GM19023 (cell line): ENCODE measurements around the gene PRSS27.
"Not testable (repeated sequence)": the region's sequence is repeated elsewhere in the genome, so short reads cannot be mapped to it uniquely, and the experiment has no call there.

Experiments
- ATAC-seq: cut with Tn5 transposase; IDR thresholded peaks from one replicate; pipeline ENCODE4 v1.9.1; 2021; ENCODE audit warnings: mild to moderate bottlenecking, moderate library complexity; ENCODE audit not compliant: unreplicated experiment

Gene PRSS27

GRCh38 chr16:2698103-2698870 lies 21.7 kb downstream of the PRSS27 start:
- ATAC-seq: no peak

DNA sequence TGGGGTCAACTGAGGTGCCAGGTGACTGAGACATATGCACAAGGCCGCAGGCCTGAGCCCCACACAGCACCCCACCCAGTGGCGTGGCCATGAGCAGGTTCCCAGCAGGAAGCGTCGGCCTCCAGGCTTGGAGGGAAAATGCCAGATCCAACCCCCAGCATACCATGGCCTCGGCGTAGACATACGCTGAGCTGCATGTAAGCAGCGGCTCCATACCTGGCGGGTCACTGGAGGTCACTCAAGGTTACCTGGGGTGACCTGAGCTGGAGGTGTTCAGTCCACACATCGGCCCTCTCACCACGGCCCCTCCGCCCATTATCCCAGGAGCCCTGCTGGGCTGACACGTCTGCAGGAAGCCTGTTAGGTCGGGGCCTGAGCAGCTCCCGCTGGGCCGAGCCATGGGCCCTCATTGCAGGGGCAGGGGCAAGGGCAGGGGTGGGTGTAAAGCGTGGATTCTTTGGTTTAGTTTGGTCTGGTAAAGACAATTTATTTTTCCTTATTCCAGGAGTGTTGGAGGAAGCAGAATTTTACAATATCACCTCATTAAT lies 22.5 kb downstream of the PRSS27 start:
- ATAC-seq: no peak

DNA sequence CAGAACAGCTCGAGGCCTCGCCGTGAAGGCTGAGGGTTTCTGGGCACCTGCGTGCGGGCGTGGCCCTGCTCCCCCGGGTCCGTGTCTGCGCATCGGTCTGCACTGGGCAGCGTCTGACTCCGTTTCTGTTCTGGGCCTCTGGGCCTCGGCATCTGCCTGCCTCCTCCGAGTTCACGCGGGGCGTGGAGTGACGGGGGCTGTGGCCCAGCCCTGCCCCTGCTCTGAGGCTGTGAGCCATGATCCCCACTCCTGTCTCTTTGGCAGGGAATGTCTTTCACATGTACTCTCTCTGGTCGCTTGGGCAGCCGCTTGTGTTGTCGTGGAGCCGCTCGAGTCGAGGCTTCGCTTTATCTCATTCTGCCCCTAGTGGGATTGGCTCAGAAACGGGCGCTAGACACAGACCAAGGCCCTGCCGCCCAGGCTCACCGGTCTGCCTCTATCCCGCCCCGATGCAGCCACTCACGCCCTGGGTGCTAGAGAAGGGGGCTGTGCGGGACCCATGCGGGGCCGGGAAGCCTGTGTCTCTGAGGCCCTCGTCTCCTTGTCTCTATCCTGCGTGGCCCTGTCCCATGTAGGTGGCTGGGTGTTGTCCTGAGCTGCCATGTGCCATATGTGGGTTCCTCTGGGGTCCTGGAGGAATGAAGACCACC lies 23.3 kb downstream of the PRSS27 start:
- not testable (repeated sequence) for ATAC-seq

GRCh38 chr16:2692948-2693651 lies 26.9 kb downstream of the PRSS27 start:
- no peak for ATAC-seq

DNA sequence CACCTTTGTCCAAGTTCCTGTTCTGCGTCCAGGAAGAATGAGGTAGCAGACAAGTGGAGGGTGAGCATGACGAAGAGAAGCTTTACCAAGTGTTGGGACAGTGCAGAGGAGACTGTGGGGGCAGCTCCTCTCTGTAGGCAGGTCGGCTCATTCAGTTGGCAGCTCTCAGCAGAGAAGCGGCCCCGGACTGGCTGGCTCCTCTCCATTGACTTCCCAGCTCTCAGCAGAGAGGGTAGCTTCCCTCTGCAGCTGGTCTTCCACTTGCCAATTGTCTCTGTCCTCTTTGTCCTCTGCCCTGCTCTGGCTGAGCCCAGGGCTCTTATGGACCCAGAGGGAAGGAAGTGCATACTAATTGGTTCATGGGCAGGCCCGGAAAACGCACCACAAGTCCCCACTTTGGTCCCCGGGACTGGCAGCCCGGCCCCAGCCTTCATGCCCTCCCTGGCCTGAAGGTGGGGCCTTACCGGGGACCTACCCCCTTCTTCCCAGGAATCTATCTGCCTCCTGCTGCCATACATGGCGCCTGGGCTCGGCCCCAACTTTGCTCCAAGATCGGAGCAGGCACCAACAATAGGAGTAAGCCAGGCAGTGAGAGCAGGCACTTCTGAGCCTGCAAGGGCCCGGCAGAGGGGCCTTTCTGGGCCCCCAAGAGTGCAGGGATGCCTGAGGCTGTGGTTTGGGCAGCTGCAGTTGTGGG lies 27.6 kb downstream of the PRSS27 start:
- ATAC-seq: no peak

- no peak for ATAC-seq
These were observed 28.4 kb downstream of the PRSS27 start for GRCh38 chr16:2691491-2692248.

DNA sequence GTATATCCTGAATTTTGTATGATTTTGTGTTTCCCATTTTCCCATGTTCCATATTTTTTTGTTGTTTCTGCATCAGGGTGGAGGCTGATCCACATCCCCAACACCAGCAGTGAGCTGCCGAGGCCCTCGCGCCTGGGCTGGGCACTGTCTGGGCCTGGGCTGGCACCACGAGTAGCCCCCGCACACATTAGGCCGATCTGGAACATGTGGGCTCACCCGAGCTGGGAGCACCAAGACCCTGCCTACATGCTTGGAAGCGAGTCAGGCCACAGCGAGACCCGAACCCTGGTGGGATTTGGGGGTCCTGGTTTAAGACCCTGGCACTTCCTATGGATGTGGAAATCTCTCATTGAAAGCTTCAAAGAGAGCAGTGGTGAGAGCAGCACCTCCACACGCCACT lies 29.2 kb downstream of the PRSS27 start:
- no peak for ATAC-seq

DNA sequence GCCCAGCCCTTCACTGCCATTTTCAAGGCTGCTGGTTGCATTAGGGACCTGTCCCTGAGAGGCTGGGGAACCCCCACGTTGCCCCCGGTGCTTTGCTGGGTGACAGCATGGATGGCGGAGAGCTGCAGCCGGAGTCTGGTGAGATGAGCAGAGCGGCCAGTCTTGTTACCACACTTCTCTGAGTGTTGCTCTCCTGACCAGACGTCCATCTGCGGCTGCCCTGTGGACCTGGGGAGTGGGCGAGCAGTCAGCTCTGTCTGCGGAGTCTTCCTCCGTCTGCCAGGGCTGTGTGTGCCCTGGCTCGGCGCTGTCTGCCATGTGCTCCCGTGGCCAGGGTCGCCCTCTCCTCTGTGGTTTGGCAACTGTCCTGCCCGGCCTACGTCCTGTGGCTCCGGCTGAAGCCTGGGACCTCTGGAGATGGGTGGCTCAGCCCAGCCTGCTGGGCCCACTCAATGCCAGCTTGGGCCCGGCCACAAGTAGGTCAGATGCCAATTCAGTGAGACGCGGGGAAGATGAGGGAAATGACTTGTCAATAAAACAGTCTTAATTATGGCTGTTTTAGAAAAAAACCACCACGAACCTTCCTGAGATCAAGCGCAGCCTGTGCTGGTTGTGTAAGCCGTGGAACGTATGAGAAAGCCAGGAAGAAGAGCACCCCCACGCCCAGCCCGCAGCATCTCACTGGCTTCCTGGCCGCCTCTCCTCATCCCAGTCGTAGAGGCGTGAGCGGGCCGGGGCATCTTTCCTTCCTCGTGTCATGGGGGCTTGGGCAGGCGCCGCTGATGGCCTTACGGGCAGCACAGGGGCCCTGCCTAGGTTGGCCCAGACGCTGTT lies 29.8 kb downstream of the PRSS27 start:
- no peak for ATAC-seq

DNA sequence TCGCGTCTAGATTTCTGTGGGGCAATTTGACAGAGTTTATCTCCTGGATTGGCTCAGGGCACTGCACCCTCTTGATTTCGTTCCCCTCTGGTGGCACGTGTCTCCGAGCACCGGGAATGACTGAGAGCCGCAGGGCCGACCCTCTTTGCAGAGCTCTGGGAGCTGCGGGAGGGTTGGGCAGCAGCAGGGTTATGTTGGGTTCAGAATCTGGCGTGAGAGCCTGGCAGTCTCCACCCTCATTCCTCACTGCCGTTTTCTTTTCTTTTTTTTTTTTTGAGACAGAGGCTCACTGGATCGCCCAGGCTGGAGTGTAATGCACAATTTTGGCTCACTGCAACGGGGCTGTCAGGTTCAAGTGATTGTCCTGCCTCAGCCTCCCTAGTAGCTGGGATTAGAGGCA lies 30.6 kb downstream of the PRSS27 start:
- ATAC-seq: not testable (repeated sequence)

DNA sequence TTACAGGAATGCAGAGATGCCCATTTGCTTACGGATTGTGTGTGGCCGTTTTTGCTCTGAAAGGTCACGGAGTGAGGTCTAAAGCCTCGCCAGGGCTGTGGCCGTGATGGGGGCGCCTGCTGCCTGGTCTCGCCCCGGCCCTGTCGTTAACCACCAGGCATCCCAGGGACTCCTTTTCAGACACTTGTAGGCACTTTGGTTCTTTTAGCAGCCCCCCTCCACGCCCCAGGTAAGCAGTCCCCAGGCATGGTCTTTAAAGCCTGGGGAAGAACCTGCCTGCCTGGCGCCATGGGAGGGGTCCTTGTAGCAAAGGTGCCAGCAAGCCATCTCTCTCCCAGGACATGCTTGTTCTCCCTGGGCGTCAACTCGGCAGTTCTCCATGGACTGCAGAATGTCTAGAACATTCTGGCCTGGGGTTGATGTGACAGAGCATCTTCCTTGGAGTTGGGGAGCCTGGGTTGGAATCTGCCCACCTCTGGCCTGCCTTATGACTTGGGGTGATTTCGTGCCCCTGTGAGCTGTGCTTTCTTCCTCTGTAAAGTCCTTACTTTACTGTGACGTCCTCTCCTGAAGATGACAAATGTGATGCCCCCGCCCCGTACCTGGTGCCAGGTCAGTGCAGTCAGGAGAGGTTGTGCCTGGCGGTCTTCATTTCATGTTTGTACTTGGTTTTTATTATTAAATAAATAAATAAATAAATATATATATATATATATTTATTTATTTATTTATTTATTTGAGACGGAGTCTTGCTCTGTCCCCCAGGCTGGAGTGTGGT lies 32.3 kb downstream of the PRSS27 start:
- ATAC-seq: no peak

GRCh38 chr16:2686912-2687507 lies 33.0 kb downstream of the PRSS27 start:
- ATAC-seq: peak; percentile 50

DNA sequence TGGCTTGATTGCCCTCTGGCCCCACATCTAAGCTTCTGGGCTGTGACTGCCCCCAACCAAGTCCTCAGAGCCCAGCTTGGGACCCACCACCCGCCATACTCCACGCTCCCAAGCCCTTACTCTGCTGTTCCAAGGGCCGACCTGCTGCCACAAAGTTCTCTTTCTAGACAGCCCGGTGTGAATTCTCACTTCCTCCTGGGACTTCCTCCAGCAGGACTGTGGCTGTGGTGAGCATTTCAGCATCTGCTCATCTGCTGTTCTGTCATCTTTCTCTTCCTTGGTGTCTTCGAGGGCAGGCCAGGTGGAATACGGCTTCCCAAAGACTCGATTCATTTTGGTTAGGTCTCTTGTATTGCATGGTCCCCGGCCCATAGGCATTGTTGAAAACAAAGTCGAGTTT lies 33.9 kb downstream of the PRSS27 start:
- not testable (repeated sequence) for ATAC-seq

DNA sequence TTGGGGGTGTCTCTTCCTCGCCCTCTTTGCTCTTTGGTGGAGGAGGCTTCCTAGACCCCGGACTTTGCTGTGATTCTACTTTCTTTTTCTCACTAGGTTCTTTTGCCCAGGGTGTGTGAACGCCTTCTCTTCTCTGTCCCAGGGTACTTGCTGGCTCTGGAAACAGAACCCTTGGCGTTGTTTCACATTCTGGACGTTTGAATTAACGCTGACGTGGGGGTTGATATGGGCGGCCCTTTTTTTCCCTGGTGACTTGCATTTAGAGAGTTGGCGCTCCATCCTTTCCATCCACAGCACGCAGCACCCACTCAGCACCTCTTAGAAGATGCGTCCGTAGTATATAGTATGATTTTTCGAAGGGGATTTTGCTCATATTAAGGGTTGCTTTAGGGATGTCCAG lies 37.0 kb downstream of the PRSS27 start:
- ATAC-seq: not testable (repeated sequence)

- peak; percentile 73 for ATAC-seq
These were observed 37.6 kb downstream of the PRSS27 start, which contains the start of gene KCTD5 for GRCh38 chr16:2682209-2683021. Gene KCTD5, plus strand, starts transcription at chr16:2682523. Its CDS starts 26 bp downstream, at chr16:2682549.

DNA sequence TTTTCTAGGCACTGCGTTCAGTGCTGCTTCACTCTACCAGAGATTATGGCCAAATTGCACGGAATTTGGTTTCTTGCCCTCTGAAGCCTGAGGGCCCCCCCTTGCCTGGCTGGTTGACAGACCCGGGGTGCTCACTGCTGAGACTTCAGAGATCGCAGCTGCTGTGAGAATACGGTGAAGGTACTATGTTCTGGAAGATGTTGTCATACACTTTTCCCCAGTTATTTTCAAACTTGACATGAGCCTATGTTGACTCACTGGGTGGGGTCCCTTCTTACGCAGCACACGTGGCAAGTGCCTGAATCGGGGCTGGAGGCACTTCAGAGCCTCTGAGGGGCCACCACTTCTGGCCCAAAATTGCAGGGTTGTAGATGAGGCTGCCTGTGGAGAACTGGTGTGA lies 39.7 kb downstream of the PRSS27 start:
- not testable (repeated sequence) for ATAC-seq

DNA sequence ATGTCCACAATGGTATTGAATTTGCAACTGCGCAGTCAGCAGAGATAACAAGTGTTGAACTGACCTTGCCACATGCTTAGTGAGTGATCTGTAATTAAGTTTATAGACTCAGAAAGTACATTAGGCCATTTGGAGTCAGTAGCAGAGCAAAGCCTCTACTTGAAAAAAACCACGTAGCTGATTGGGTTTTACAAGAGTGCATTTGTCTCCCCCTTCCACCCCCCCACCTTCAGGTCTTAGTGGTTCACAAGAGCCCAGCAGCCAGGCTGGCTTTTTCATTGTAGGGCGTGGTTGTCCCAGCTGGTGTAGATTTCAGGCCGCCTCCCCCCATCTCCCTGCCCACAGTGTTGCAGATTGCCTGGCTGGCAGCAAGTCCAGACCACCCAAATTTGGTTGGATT lies 40.1 kb downstream of the PRSS27 start:
- not testable (repeated sequence) for ATAC-seq
